ENCODE data around the gene ABLIM1.

GRCh38 chr10:114525368-114525949, 132.6 kb downstream of the ABLIM1 start:
- TF ChIP-seq MAFK (conservative IDR thresholded peaks at IDR 0.05 in 1 of 2, IDR thresholded peaks at IDR 0.05 in 1 of 2; ENCODE audit: low read length in 2 of 2) (no peak), PRDM4 (CRISPR knock-in tag; IDR thresholded peaks at IDR 0.05; ENCODE audit: borderline replicate concordance) (no peak), ZNF510 (CRISPR knock-in tag; IDR thresholded peaks at IDR 0.05; ENCODE audit: low read depth) (no peak), ZFP82 (CRISPR knock-in tag; IDR thresholded peaks at IDR 0.05; ENCODE audit: borderline replicate concordance) (no peak), POLR2A (IDR thresholded peaks at IDR 0.05; ENCODE audit: insufficient read depth in 1 of 2, low read depth in 2 of 2, low read length in 2 of 2) (no peak), ELK4 (CRISPR knock-in tag; IDR thresholded peaks at IDR 0.05; ENCODE audit: borderline replicate concordance) (no peak), KLF16 (CRISPR knock-in tag; IDR thresholded peaks at IDR 0.05) (no peak), PHB2 (IDR thresholded peaks at IDR 0.05; ENCODE audit: partially characterized antibody) (no peak), MXI1 (IDR thresholded peaks at IDR 0.05; ENCODE audit: borderline replicate concordance, low read depth, low read length) (no peak), SMC3 (IDR thresholded peaks at IDR 0.05; ENCODE audit: low read length) (no peak)
- TF ChIP-seq, protein P1, sequence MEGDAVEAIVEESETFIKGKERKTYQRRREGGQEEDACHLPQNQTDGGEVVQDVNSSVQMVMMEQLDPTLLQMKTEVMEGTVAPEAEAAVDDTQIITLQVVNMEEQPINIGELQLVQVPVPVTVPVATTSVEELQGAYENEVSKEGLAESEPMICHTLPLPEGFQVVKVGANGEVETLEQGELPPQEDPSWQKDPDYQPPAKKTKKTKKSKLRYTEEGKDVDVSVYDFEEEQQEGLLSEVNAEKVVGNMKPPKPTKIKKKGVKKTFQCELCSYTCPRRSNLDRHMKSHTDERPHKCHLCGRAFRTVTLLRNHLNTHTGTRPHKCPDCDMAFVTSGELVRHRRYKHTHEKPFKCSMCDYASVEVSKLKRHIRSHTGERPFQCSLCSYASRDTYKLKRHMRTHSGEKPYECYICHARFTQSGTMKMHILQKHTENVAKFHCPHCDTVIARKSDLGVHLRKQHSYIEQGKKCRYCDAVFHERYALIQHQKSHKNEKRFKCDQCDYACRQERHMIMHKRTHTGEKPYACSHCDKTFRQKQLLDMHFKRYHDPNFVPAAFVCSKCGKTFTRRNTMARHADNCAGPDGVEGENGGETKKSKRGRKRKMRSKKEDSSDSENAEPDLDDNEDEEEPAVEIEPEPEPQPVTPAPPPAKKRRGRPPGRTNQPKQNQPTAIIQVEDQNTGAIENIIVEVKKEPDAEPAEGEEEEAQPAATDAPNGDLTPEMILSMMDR (CRISPR knock-in tag; IDR thresholded peaks at IDR 0.05), result no peak

Data from HepG2 (cell line).